Smooth muscle cell (in vitro differentiated cells): Measurements from ENCODE around the gene TKTL2. TPM values are rescaled to one million over a fixed set of nuclear protein-coding genes. Genes with fewer than 3 reads are reported as not detected.

Experiments
- DNase-seq: peaks from one replicate; lab custom pipeline; 2025; ENCODE audit not compliant: unreplicated experiment; lab: John Stamatoyannopoulos, UW
- H2AFZ ChIP-seq: fragments of 200-600 bp; sonication (generic); 2 replicates; pipeline ENCODE4 v1.6.0; 2016; ENCODE audit warnings: antibody characterized with exemption, low read depth, mild to moderate bottlenecking
- H3F3A ChIP-seq: fragments of 200-600 bp; sonication (generic); 2 replicates; pipeline ENCODE4 v1.6.0; 2017; ENCODE audit warnings: antibody characterized with exemption, low read depth
- H3K27ac ChIP-seq: fragments of 200-600 bp; sonication (generic); 2 replicates; pipeline ENCODE4 v1.5.1; 2016; ENCODE audit warnings: low read depth, mild to moderate bottlenecking
- H3K27me3 ChIP-seq: fragments of 200-600 bp; sonication (generic); 2 replicates; pipeline ENCODE4 v1.6.1; 2016; ENCODE audit warnings: low read depth, mild to moderate bottlenecking
- H3K36me3 ChIP-seq: fragments of 200-600 bp; sonication (generic); 2 replicates; pipeline ENCODE4 v1.5.1; 2016; ENCODE audit warnings: low read depth
- H3K4me1 ChIP-seq: fragments of 200-600 bp; sonication (generic); 2 replicates; pipeline ENCODE4 v1.5.1; 2016; ENCODE audit warnings: low read depth
- H3K4me2 ChIP-seq: fragments of 200-600 bp; sonication (generic); 2 replicates; pipeline ENCODE4 v1.6.0; 2016; ENCODE audit warnings: mild to moderate bottlenecking
- H3K4me3 ChIP-seq: fragments of 200-600 bp; sonication (generic); 2 replicates; pipeline ENCODE4 v1.5.1; 2016; ENCODE audit warnings: mild to moderate bottlenecking
- H3K79me2 ChIP-seq: fragments of 200-600 bp; sonication (generic); 2 replicates; pipeline ENCODE4 v1.6.0; 2016; ENCODE audit warnings: low read depth, mild to moderate bottlenecking
- H3K9ac ChIP-seq: fragments of 200-600 bp; sonication (generic); 2 replicates; pipeline ENCODE4 v1.6.0; 2016; ENCODE audit warnings: low read depth
- H3K9me3 ChIP-seq: fragments of 200-600 bp; sonication (generic); replicated peaks from 2 replicates; pipeline ENCODE4 v1.5.1; 2016; ENCODE audit warnings: low read depth
- H4K20me1 ChIP-seq: fragments of 200-600 bp; sonication (generic); 2 replicates; pipeline ENCODE4 v1.6.0; 2016; ENCODE audit warnings: low read depth
- CTCF ChIP-seq: fragments of 200-600 bp; sonication (generic); IDR thresholded peaks from 2 replicates; pipeline ENCODE4 v1.5.1; 2017; ENCODE audit warnings: borderline replicate concordance, mild to moderate bottlenecking, antibody characterized with exemption; ENCODE audit not compliant: insufficient read depth, poor library complexity, severe bottlenecking
- WGBS: methylation state at CpG from one replicate; pipeline ENCODE4 v1.1.7; 2016; ENCODE audit warnings: low lambda C conversion rate; 5-methylcytosine and 5-hydroxymethylcytosine counted together
- polyA plus RNA-seq: library from polyadenylated mRNA; unstranded; fragments of >200 nt; fragmentation: Nextera tagmentation; extraction: Ambion mirVana; gene quantifications from 2 replicates; pipeline ENCODE4 v1.2.1, GENCODE V29; 2016
- total RNA-seq: library from RNA; depleted of rRNA; stranded (reverse); fragments of >200 nt; gene quantifications from 2 replicates; pipeline ENCODE4 v1.2.3, GENCODE V29; 2014

The TKTL2 gene
- total and polyA plus RNA-seq, 2 experiments from 2014 or later, result not detected

GRCh38 chr4:163495900-163496299, 22.3 kb upstream of the TKTL2 start:
- Histone ChIP-seq H3K27ac (peak overlapping the region; percentile 77), H3K36me3 (no peaks in the 10 kb centered on the region), H3K9me3 (no peaks in the 10 kb centered on the region), H3K79me2 (peaks cover 62% of the 10 kb centered on the region), H3F3A (no peaks in the 10 kb centered on the region), H3K9ac (peak overlapping the region; percentile 89), H2AFZ (peak overlapping the region; percentile 99), H3K4me2 (peak overlapping the region; percentile 94), H4K20me1 (peaks cover 10% of the 10 kb centered on the region), H3K4me1 (peaks cover 17% of the 10 kb centered on the region), H3K27me3 (no peaks in the 10 kb centered on the region), H3K4me3 (peak overlapping the region; percentile 94)
- 33% methylated on average over 1 of the region's 1 CpG for WGBS
- TF ChIP-seq CTCF, result no peak
- DNase-seq, result no peak

- Histone ChIP-seq H3F3A (no peaks in the 10 kb centered on the region), H3K27ac (peak within 1 kb of the TSS; percentile 77), H3K27me3 (no peaks in the 10 kb centered on the region), H3K4me2 (peak within 1 kb of the TSS; percentile 94), H3K36me3 (no peaks in the 10 kb centered on the region), H2AFZ (peak within 1 kb of the TSS; percentile 99), H3K79me2 (peaks cover 50% of the 10 kb centered on the region), H4K20me1 (peaks cover 3% of the 10 kb centered on the region), H3K9me3 (no peaks in the 10 kb centered on the region), H3K4me3 (peak within 1 kb of the TSS; percentile 94), H3K9ac (peak within 1 kb of the TSS; percentile 89), H3K4me1 (peaks cover 12% of the 10 kb centered on the region)
- WGBS, result under 1% methylated on average over 64 of the region's 64 CpGs
- peak; percentile 43 for DNase-seq
- no peak for TF ChIP-seq CTCF
These were observed 21.0 kb upstream of the TKTL2 start, which contains the start of gene TMA16 for GRCh38 chr4:163494360-163495241. TSS of gene TMA16 (plus strand) at chr4:163494690. CDS start at chr4:163494802, 112 bp downstream.

GRCh38 chr4:163493643-163494359, 20.2 kb upstream of the TKTL2 start:
- H3K9ac ChIP-seq, result peak overlapping the region; percentile 89
- peak overlapping the region; percentile 77 for H3K27ac ChIP-seq
- DNase-seq, result no peak
- H3K36me3 ChIP-seq, result no peaks in the 10 kb centered on the region
- H3K4me1 ChIP-seq, result peaks cover 12% of the 10 kb centered on the region
- 53% methylated on average over 23 of the region's 28 CpGs for WGBS
- peak overlapping the region; percentile 99 for H2AFZ ChIP-seq
- no peaks in the 10 kb centered on the region for H4K20me1 ChIP-seq
- no peaks in the 10 kb centered on the region for H3K9me3 ChIP-seq
- H3K27me3 ChIP-seq, result no peaks in the 10 kb centered on the region
- TF ChIP-seq CTCF, result no peak
- peak overlapping the region; percentile 94 for H3K4me3 ChIP-seq
- no peaks in the 10 kb centered on the region for H3F3A ChIP-seq
- H3K4me2 ChIP-seq, result peak overlapping the region; percentile 94
- peaks cover 42% of the 10 kb centered on the region for H3K79me2 ChIP-seq
